Lung (tissue), 12 donors: ENCODE measurements around the gene SLC6A6. TPM values are rescaled to one million over a fixed set of nuclear protein-coding genes. Genes with fewer than 3 reads are reported as not detected.

Experiments used
- ATAC-seq: fragments of 200-7000 bp; cut with Tn5 transposase; one replicate; pipeline ENCODE4 v1.9.1; 2020; ENCODE audit warnings: moderate number of reproducible peaks; ENCODE audit not compliant: insufficient read depth, low FRiP score
- DNase-seq, 3 donors: peaks; one replicate each; pipeline ENCODE4 v3.0.0-alpha.2; 2013 to 2017
- H3K27ac ChIP-seq, 2 donors: one replicate each; pipeline ENCODE4 v1.5.1; 2013; ENCODE audit warnings: mild to moderate bottlenecking in 2 of 2, moderate library complexity in 2 of 2, control low read depth in 1 of 2, inconsistent platforms in 1 of 2, low read depth in 1 of 2, low read length in 1 of 2
- H3K27me3 ChIP-seq, 3 donors: one replicate each; pipeline ENCODE4 v1.5.1; 2013; ENCODE audit warnings: low read length in 2 of 3; ENCODE audit not compliant: control insufficient read depth in 3 of 3, insufficient read depth in 3 of 3
- H3K36me3 ChIP-seq, 4 donors: one replicate each; pipeline ENCODE4 v1.5.1; 2013; ENCODE audit warnings: low read length in 4 of 4, mild to moderate bottlenecking in 1 of 4, moderate library complexity in 1 of 4; ENCODE audit not compliant: control insufficient read depth in 4 of 4, insufficient read depth in 4 of 4
- H3K4me1 ChIP-seq, 5 donors: one replicate each; pipeline ENCODE4 v1.5.1; 2013; ENCODE audit warnings: low read length in 5 of 5, mild to moderate bottlenecking in 2 of 5, moderate library complexity in 1 of 5; ENCODE audit not compliant: control insufficient read depth in 5 of 5, insufficient read depth in 5 of 5
- H3K4me3 ChIP-seq: one replicate; pipeline ENCODE4 v1.5.1; 2013; ENCODE audit warnings: mild to moderate bottlenecking, control low read depth, moderate library complexity
- H3K9ac ChIP-seq, 2 donors: one replicate each; pipeline ENCODE4 v1.5.1; 2013; ENCODE audit warnings: low read length in 2 of 2, control low read depth in 1 of 2; ENCODE audit not compliant: insufficient read depth in 1 of 2
- H3K9me3 ChIP-seq, 4 donors: one replicate each; pipeline ENCODE4 v1.5.1; 2013; ENCODE audit warnings: low read length in 3 of 4, mild to moderate bottlenecking in 1 of 4, moderate library complexity in 1 of 4; ENCODE audit not compliant: control insufficient read depth in 4 of 4, insufficient read depth in 3 of 4
- CTCF ChIP-seq: IDR thresholded peaks from 2 replicates; pipeline ENCODE4 v1.5.1; 2012; ENCODE audit warnings: mild to moderate bottlenecking; ENCODE audit errors: control extremely low read depth, extremely low read depth
- WGBS, 2 donors: extraction: QIAGEN DNeasy Blood & Tissue Kit; methylation state at CpG; one replicate each; pipeline ENCODE4 v1.1.7; 2013; 5-methylcytosine and 5-hydroxymethylcytosine counted together
- polyA plus RNA-seq, 2 donors: library from polyadenylated mRNA; stranded (reverse); fragments of 200-250 nt; gene quantifications; one replicate each; pipeline ENCODE4 v1.2.1, GENCODE V29; 2013
- total RNA-seq, 2 donors: library from RNA; depleted of rRNA in 1 of 2; stranded (reverse); fragments of >200 nt in 1 of 2; gene quantifications; one replicate each; pipeline ENCODE4 v1.2.1, GENCODE V29; 2014 to 2021
- donor health status: control.
- donor health status: control.
- donor health status: Bipolar disorder and iron deficiency.
- donor health status: healthy.
- donor health status: DM: yes; HTN: yes; CAD: no.

Gene SLC6A6
- total and polyA plus RNA-seq, 4 donors = 16.1 to 96.3 (median 57.4) TPM

GRCh38 chr3:14422016-14422963 is 19.9 kb downstream of the SLC6A6 start:
- ATAC-seq (no peak), DNase-seq (peak in 1 of 3 donors; percentile 33)
- no peaks in the 10 kb centered on the region for H3K9me3 ChIP-seq
- H3K4me1 ChIP-seq = peaks cover 0 to 38% (median 20%) of the 10 kb centered on the region in 5 donors
- H3K9ac ChIP-seq = no peak overlapping the region
- H3K27ac ChIP-seq = peak overlapping the region in 1 of 2 donors; percentile 55
- H3K4me3 ChIP-seq = no peak overlapping the region
- peaks cover 0 to 4% (median 2%) of the 10 kb centered on the region in 4 donors for H3K36me3 ChIP-seq
- WGBS, 2 donors = 95 to 96% methylated on average over 14 of the region's 14 CpGs
- no peak for TF ChIP-seq CTCF
- H3K27me3 ChIP-seq = no peaks in the 10 kb centered on the region

DNA sequence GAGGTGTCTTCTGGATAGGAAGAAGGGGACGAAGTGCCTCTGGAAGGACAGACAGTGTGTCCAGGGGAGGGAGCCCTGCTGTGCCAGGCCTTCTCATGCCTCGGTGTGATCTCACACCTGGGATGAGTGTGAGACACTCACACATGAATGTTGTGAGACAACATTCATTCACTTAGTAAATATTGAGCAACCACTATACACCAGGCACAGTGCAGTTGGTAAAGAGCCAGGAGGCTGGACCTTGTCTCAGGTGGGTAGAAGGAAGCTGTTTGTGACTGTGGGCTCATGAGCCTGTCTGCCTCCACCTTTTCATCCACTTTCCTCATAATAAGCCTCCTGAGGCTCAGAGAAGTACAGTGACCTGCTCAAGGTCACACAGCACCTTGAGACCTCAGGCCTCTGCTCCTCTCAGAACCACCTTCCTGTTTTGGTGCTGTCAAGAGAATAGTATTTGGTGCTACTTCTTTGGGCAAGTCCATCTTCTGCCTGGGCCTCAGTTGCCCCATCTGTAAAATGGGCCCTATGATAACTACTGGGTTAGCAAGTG is 20.9 kb downstream of the SLC6A6 start:
- DNase-seq (peak in 2 of 3 donors; percentile 28 to 54), ATAC-seq (no peak)
- no peak overlapping the region for H3K4me3 ChIP-seq
- no peak for TF ChIP-seq CTCF
- H3K36me3 ChIP-seq = peaks cover 0 to 4% (median 1%) of the 10 kb centered on the region in 4 donors
- H3K4me1 ChIP-seq = peaks cover 0 to 38% (median 20%) of the 10 kb centered on the region in 5 donors
- WGBS, 2 donors = 63 to 86% methylated on average over 2 of the region's 2 CpGs
- H3K27ac ChIP-seq = peak overlapping the region in 1 of 2 donors; percentile 76
- no peaks in the 10 kb centered on the region for H3K27me3 ChIP-seq
- H3K9ac ChIP-seq = peak overlapping the region in 1 of 2 donors; percentile 14
- H3K9me3 ChIP-seq = no peaks in the 10 kb centered on the region

DNA sequence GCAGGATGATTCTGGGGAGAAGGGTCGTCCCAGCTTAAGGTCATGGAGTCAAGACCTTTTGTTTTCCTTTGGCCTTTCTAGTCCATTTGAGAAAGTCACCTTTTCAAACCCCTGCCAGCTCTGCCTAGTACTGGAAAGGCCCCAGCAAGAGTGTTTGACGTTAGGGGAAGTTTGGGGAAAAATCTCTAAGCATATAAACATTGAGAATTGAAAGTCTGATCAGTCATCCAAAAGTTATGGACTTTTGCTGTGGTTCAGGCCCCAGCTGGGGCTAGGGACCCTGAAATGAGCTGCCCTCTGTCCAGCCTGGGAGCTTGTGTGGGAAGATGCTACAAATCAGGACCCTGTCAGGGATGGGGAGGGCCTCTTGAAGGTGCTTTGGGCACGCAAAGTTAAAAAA is 21.6 kb downstream of the SLC6A6 start:
- Histone ChIP-seq H3K27me3 (no peaks in the 10 kb centered on the region), H3K27ac (peak overlapping the region in 1 of 2 donors; percentile 55), H3K36me3 (peaks cover 0 to 2% (median 1%) of the 10 kb centered on the region in 4 donors), H3K4me1 (peaks cover 0 to 38% (median 19%) of the 10 kb centered on the region in 5 donors), H3K9ac (peak overlapping the region in 1 of 2 donors; percentile 14), H3K4me3 (no peak overlapping the region), H3K9me3 (no peaks in the 10 kb centered on the region)
- DNase-seq (no peak), ATAC-seq (no peak)
- WGBS, 2 donors = 35 to 63% methylated on average over 3 of the region's 3 CpGs
- TF ChIP-seq CTCF = no peak
